H9 (cell line): ENCODE results near the gene TNFAIP6. TPM values are rescaled to one million over a fixed set of nuclear protein-coding genes. Genes with fewer than 3 reads are reported as not detected.
"Not testable (repeated sequence)": the region's sequence is repeated elsewhere in the genome, so short reads cannot be mapped to it uniquely, and the experiment has no call there.

Experiments
- DNase-seq: peaks from one replicate; pipeline ENCODE4 v3.0.0-alpha.2; 2017
- H2AFZ ChIP-seq: one replicate; pipeline ENCODE4 v1.6.1; 2013; ENCODE audit warnings: mild to moderate bottlenecking, low read length, control low read depth, moderate library complexity
- H2AK5ac ChIP-seq: 2 replicates; pipeline ENCODE4 v1.6.1; 2013; ENCODE audit warnings: low read length, control low read depth, mixed read lengths; ENCODE audit not compliant: insufficient read length
- H2BK120ac ChIP-seq: one replicate; pipeline ENCODE4 v1.6.1; 2013; ENCODE audit warnings: low read depth, mild to moderate bottlenecking, low read length, control low read depth, inconsistent platforms; ENCODE audit not compliant: poor library complexity, severe bottlenecking
- H2BK12ac ChIP-seq: 2 replicates; pipeline ENCODE4 v1.6.1; 2013; ENCODE audit warnings: low read length, control low read depth, mixed read lengths, low read depth; ENCODE audit not compliant: insufficient read length
- H2BK15ac ChIP-seq: 2 replicates; pipeline ENCODE4 v1.6.1; 2013; ENCODE audit warnings: low read depth, low read length, control low read depth
- H2BK20ac ChIP-seq: one replicate; pipeline ENCODE4 v1.6.1; 2013; ENCODE audit warnings: low read depth, mild to moderate bottlenecking, low read length, control low read depth, inconsistent platforms; ENCODE audit not compliant: poor library complexity, severe bottlenecking
- H2BK5ac ChIP-seq: 2 replicates; pipeline ENCODE4 v1.6.1; 2013; ENCODE audit warnings: low read length, control low read depth, mixed read lengths; ENCODE audit not compliant: insufficient read length
- H3K14ac ChIP-seq: 2 replicates; pipeline ENCODE4 v1.6.1; 2013; ENCODE audit warnings: low read length, control low read depth; ENCODE audit not compliant: insufficient read depth
- H3K18ac ChIP-seq: 2 replicates; pipeline ENCODE4 v1.6.1; 2013; ENCODE audit warnings: low read depth, mild to moderate bottlenecking, mixed read lengths, low read length, control low read depth; ENCODE audit not compliant: insufficient read length
- H3K23ac ChIP-seq: 2 replicates; pipeline ENCODE4 v1.6.1; 2013; ENCODE audit warnings: low read length, control low read depth, mixed read lengths, low read depth; ENCODE audit not compliant: insufficient read length
- H3K23me2 ChIP-seq: 2 replicates; pipeline ENCODE4 v1.6.1; 2013; ENCODE audit warnings: low read depth, mild to moderate bottlenecking, mixed read lengths, low read length, control low read depth; ENCODE audit not compliant: insufficient read length, poor library complexity, severe bottlenecking
- H3K27ac ChIP-seq: 2 replicates; pipeline ENCODE4 v1.5.1; 2013; ENCODE audit warnings: low read length, control low read depth, mixed read lengths, low read depth; ENCODE audit not compliant: insufficient read length
- H3K27me3 ChIP-seq: 2 replicates; pipeline ENCODE4 v1.6.1; 2013; ENCODE audit warnings: low read length, control low read depth, inconsistent platforms; ENCODE audit not compliant: insufficient read depth
- H3K4ac ChIP-seq: 2 replicates; pipeline ENCODE4 v1.6.1; 2013; ENCODE audit warnings: low read depth, mild to moderate bottlenecking, control low read depth, inconsistent platforms, low read length, moderate library complexity
- H3K4me1 ChIP-seq: 2 replicates; pipeline ENCODE4 v1.6.1; 2013; ENCODE audit warnings: low read length, control low read depth, inconsistent platforms; ENCODE audit not compliant: insufficient read depth
- H3K4me2 ChIP-seq: 2 replicates; pipeline ENCODE4 v1.6.1; 2013; ENCODE audit warnings: low read length, control low read depth, mixed read lengths; ENCODE audit not compliant: insufficient read length, insufficient read depth
- H3K56ac ChIP-seq: 2 replicates; pipeline ENCODE4 v1.6.1; 2013; ENCODE audit warnings: low read depth, mild to moderate bottlenecking, mixed read lengths, low read length, control low read depth; ENCODE audit not compliant: insufficient read length
- H3K79me1 ChIP-seq: 2 replicates; pipeline ENCODE4 v1.6.1; 2013; ENCODE audit warnings: low read depth, mild to moderate bottlenecking, moderate library complexity, low read length, control low read depth, inconsistent platforms; ENCODE audit not compliant: insufficient read depth, poor library complexity, severe bottlenecking
- H3K79me2 ChIP-seq: 2 replicates; pipeline ENCODE4 v1.6.1; 2013; ENCODE audit warnings: low read length, control low read depth, inconsistent platforms; ENCODE audit not compliant: insufficient read depth
- H3K9ac ChIP-seq: 2 replicates; pipeline ENCODE4 v1.6.1; 2013; ENCODE audit warnings: low read length, control low read depth, mixed read lengths; ENCODE audit not compliant: insufficient read length; ENCODE audit errors: extremely low read depth
- H3K9me3 ChIP-seq: one replicate; pipeline ENCODE4 v1.6.1; 2013; ENCODE audit warnings: low read depth, low read length, inconsistent platforms; ENCODE audit not compliant: control insufficient read depth
- H3T11ph ChIP-seq: one replicate; pipeline ENCODE4 v1.6.1; 2013; ENCODE audit warnings: mild to moderate bottlenecking, low read length, control low read depth, inconsistent platforms
- H4K20me1 ChIP-seq: one replicate; pipeline ENCODE4 v1.6.1; 2013; ENCODE audit not compliant: control insufficient read depth, insufficient read length, insufficient read depth
- H4K5ac ChIP-seq: 2 replicates; pipeline ENCODE4 v1.6.1; 2013; ENCODE audit warnings: low read depth, mild to moderate bottlenecking, mixed read lengths, low read length, control low read depth; ENCODE audit not compliant: insufficient read length
- H4K8ac ChIP-seq: replicated peaks from 2 replicates; pipeline ENCODE4 v1.6.1; 2013; ENCODE audit warnings: low read length, control low read depth, mixed read lengths, low read depth; ENCODE audit not compliant: insufficient read length
- H4K91ac ChIP-seq: 2 replicates; pipeline ENCODE4 v1.6.1; 2013; ENCODE audit warnings: low read depth, mild to moderate bottlenecking, moderate library complexity, mixed read lengths, low read length, control low read depth; ENCODE audit not compliant: insufficient read length
- H3K27ac Mint-ChIP-seq, 3 experiments: 2 replicates in 2 of 3; 3 replicates in 1 of 3; pipeline ENCODE4 v1.8.0; 2020 to 2021; ENCODE audit warnings: mixed read lengths in 3 of 3, mild to moderate bottlenecking in 1 of 3, moderate library complexity in 1 of 3
- H3K27me3 Mint-ChIP-seq: 2 replicates; pipeline ENCODE4 v1.8.0; 2021; ENCODE audit warnings: low read depth, mild to moderate bottlenecking, moderate library complexity, mixed read lengths
- H3K36me3 Mint-ChIP-seq, 3 experiments: 2 replicates in 2 of 3; 3 replicates in 1 of 3; pipeline ENCODE4 v1.8.0; 2020 to 2021; ENCODE audit warnings: low read depth in 3 of 3, mixed read lengths in 3 of 3; ENCODE audit not compliant: insufficient read depth in 1 of 3
- H3K4me1 Mint-ChIP-seq, 2 experiments: 2 replicates each; pipeline ENCODE4 v1.8.0; 2020; ENCODE audit warnings: mixed read lengths in 2 of 2
- H3K4me3 Mint-ChIP-seq, 2 experiments: 2 replicates in 1 of 2; 3 replicates in 1 of 2; pipeline ENCODE4 v1.8.0; 2020 to 2021; ENCODE audit warnings: mild to moderate bottlenecking in 2 of 2, mixed read lengths in 2 of 2, moderate library complexity in 1 of 2
- H3K9me3 Mint-ChIP-seq, 2 experiments: 2 replicates in 1 of 2; 3 replicates in 1 of 2; pipeline ENCODE4 v1.8.0; 2020; ENCODE audit warnings: mild to moderate bottlenecking in 2 of 2, mixed read lengths in 2 of 2, moderate library complexity in 1 of 2
- WGBS: extraction: QIAGEN DNeasy Blood & Tissue Kit; methylation state at CpG from one replicate; pipeline ENCODE4 v1.1.7; 2013; ENCODE audit warnings: missing lambda C conversion rate, low lambda C conversion rate, mixed read lengths; ENCODE audit not compliant: insufficient read length; ENCODE audit errors: extremely low coverage; 5-methylcytosine and 5-hydroxymethylcytosine counted together
- total RNA-seq: library from RNA; stranded (reverse); gene quantifications from 2 replicates; pipeline ENCODE4 v1.2.1, GENCODE V29; 2021

TNFAIP6 gene
- total RNA-seq, 1 experiment from 2014 or later = 1.2 TPM

GRCh38 chr2:151312440-151312839 is 45.0 kb upstream of the TNFAIP6 start:
- not testable (repeated sequence) for H3K18ac ChIP-seq, H3K23ac ChIP-seq, H3K79me2 ChIP-seq, H3K4me2 ChIP-seq, H3K4me1 ChIP-seq, H2AK5ac ChIP-seq, H3K27ac ChIP-seq, H2AFZ ChIP-seq, H3K27me3 Mint-ChIP-seq, H3K4me3 Mint-ChIP-seq, H2BK120ac ChIP-seq, H3K36me3 Mint-ChIP-seq, H3K56ac ChIP-seq, H2BK12ac ChIP-seq, H3K27me3 ChIP-seq, H3K4me1 Mint-ChIP-seq, H3K4ac ChIP-seq, H2BK20ac ChIP-seq, H4K8ac ChIP-seq, H3K23me2 ChIP-seq, H3K27ac Mint-ChIP-seq, DNase-seq, H4K5ac ChIP-seq, H3K9me3 Mint-ChIP-seq, H3K14ac ChIP-seq, H3K79me1 ChIP-seq, H4K20me1 ChIP-seq, H3K9me3 ChIP-seq, H3T11ph ChIP-seq, H3K9ac ChIP-seq, H4K91ac ChIP-seq, H2BK15ac ChIP-seq, H2BK5ac ChIP-seq
- WGBS = no CpG with 5 or more reads among the region's 6 CpGs
